NCI-H526 treated with DMSO at 0.1 percent for 48 hours (cell line): ENCODE results near the gene ADCY3.
"Not testable (repeated sequence)": the region's sequence is repeated elsewhere in the genome, so short reads cannot be mapped to it uniquely, and the experiment has no call there.

Source experiments
- DNase-seq: peaks from one replicate; lab custom pipeline; 2025; lab: John Stamatoyannopoulos, UW

The ADCY3 gene

DNA sequence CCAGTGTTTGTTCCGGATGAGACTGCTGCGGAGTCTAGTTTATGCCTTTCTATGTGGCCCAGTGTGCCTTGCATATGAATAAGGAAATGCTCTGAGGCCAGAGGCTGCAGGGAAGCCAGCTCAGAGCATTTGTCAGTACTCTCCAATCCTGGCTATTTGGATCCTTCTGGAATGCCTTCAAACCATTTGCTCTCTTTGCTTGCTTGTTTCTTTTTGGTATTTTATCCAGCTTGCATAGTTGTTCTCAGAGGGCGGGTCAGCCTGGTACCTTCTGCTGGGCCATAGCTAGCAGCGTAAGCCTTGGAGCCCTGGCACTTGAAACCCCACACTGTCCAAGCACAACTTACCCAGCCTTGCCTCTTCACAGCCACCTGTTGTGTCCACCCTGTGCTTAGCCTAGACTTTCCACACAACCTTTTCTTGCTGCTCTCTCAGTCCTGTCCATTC is 106.3 kb downstream of the ADCY3 start:
- no peak for DNase-seq

DNA sequence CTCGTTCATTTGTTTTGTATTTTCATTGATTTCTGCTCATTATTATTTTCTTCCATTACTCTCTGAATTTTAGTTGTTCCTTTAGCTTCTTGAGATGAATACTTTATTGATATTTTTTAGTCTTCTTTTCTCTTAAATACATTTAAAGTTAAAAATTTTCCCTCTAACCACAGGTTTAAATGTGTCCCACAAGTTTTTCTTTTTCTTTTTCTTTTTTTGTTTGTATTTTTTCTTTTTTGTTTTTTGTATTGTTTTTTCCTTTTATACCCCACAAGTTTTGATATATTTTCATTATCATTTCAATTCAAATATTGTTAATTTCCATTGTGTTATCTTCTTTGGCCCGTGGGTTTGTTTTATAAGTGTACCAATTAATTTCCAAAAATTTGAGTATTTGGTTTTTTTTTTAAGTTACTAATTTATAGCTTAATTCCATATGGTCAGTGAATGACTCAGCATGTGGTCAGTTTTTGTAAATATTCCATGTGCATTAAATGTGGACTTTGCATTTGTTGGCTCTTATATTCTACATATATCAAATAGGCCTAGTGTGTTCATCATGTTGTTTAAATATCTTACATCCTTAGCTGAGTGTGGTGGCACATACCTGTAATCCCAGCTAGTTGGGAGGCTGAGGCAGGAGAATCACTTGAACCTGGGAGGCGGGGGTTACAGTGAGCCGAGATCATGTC is 110.6 kb downstream of the ADCY3 start:
- DNase-seq, result no peak

DNA sequence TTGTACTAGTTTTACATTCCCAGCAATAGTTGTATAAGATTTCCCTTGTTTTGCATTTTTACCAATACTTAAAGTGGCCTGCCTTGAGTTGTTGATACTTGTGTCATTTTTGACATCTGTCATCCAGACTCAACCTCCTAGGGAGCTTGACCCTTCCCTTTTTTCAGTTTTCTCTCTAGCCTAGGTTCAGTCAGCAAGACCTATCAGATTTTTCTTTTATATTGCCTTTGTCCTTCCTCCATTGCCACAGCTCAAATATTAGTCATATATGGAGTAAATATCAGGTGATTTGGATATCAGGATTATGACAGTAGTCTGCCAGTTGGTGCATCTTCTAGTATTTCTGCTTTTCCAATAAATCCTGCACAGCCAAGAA is 113.4 kb downstream of the ADCY3 start:
- no peak for DNase-seq

DNA sequence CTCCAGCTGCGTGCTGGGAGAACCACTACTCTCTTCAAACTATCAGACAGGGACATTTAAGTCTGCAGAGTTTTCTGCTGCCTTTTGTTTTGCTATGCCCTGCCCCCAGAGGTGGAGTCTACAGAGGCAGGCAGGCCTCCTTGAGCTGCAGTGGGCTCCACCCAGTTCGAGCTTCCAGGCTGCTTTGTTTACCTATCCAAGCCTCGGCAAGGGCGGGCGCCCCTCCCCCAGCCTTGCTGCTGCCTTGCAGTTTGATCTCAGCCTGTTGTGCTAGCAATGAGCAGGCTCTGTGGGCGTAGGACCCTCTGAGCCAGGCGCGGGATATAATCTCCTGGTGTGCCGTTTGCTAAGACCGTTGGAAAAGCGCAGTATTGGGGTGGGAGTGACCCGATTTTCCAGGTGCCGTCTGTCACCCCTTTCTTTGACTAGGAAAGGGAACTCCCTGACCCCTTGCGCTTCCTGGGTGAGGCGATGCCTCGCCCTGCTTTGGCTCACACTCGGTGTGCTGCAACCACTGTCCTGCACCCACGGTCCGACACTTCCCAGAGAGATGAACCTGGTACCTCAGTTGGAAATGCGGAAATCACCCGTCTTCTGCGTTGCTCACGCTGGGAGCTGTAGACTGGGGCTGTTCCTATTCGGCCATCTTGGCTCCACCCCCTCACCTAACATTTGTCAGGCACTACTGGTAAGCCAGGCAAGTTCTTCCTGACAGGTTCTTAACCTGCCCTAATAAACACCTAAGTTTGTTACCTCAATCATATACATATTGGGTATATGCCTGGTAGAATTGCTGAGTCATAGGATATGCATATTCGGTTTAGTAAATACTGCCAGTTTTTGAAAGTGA is 114.0 kb downstream of the ADCY3 start:
- DNase-seq, result not testable (repeated sequence)

DNA sequence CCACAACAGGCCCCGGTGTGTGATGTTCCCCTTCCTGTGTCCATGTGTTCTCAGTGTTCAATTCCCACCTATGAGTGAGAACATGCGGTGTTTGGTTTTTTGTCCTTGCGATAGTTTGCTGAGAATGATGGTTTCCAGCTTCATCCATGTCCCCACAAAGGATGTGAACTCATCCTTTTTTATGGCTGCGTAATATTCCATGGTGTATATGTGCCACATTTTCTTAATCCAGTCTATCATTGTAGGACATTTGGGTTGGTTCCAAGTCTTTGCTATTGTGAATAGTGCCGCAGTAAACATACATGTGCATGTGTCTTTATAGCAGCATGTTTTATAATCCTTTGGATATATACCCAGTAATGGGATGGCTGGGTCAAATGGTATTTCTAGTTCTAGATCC is 119.5 kb downstream of the ADCY3 start:
- DNase-seq, result not testable (repeated sequence)

DNA sequence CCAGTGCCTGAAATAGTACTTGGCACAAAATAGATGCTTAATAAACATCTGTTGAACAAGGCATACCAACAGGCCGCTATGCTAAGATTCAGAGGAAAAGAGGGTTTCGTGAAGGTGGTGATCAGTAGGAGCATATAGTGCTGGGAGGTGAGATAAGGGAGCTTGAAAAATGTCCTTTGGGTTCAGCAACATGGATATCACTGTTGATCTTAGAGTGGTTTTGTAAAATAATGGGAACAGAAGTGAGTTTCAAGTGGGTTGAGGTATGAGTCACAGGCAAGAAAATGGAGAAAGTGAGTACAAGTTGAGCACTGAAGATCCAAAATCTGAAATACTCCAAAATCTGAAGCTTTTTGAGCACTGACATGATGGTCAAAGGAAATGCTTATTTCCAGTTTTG is 122.4 kb downstream of the ADCY3 start:
- no peak for DNase-seq

DNA sequence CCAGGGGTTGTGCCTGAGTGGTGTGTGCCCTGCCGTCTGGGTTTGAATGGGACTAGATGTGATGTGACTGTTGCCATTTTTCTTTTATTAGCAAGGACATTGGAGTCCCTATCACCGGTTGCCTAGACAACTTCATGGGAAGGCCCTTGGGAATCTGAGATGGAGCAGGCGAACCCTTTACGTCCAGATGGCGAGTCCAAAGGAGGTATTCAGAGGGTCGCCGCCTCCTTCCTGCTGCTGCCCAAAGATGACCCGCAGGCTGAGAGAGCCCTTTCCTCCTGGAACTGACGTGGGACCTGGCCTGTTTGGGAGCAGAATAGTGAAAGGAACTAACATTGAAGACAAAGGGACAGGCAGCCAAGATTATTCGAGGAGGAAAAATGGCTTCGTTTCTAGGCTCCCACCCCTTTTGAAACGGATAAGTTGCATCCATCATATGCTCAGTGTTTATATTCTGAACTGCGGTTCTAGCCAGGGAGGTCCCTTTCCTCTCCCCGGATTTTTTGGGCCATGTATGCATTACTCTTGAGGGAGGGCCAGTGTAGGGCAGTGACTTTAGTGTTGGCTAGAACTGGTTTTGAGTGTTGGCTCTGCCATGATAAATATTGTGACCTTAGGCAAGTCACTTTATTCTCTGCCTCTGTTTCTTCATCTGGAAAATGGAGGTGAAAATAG is 126.1 kb downstream of the ADCY3 start:
- DNase-seq, result peak; percentile 44

DNA sequence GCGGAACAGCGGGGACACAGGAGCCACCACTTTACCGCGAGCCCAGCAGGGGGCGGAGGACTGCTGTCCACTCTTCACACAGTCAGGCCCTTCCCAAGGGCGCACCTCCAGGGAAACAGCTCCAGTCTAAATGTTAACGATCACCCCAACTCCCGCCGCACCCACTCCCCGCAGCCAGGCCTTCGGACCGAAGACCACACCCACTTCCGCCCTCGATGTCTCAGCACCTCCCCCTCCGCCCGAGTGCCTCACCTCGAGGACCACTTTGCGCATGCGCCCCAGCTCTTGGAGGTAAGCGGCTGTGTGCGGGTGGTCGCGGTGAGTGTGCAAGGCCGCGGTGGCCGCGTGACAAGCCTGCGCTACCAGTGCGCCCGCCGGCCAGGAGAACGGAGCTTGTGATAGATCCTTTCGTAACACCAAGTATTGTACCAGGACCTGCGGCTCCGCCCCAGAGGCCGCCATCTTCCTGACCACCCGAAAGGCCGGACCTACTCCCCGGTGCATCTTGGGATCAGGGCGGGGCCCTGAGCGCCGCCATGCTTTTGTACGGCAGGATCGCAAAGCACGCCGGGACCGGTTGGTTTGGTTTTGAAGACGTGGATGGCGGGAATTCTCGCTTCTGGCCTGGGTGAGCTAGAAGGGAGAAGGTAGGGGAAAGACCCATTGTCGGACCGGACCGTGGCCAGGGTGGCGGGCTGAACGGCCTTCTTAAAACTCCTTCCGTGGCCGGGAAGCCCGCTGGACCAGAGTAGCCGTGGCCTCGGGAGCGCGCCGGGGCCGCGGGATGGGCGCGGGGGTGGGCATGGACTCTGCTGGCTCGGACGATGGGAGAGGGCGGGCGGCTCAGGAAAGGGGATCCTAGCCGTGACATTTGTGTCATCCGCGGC is 126.9 kb downstream of the ADCY3 start, which contains the start of the genes CENPO and PTRHD1:
CENPO (plus strand) TSS at position 552 of the 887 bp plus-strand sequence. CDS start 495 bp downstream, outside the sequence.
PTRHD1 (minus strand) TSS at position 518 of the 887 bp plus-strand sequence; CDS start at position 504, 14 bp downstream.
- peak; percentile 96 for DNase-seq

DNA sequence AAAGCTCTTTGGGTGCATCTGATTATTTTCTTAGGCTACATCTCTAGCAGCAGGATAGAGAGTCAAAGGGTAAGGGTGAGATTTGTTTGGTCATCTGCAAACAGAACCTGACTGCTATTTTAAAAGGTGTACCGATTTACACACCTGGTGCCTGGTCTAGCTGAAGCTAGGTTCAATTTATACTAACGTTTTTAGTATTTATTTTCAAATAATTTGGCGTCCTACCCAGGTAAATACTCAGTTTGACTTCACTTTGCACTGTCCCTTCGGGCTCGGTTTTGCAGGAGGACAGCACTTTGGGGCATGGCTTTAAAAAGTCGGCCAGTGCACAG is 127.5 kb downstream of the ADCY3 start:
- DNase-seq, result no peak

DNA sequence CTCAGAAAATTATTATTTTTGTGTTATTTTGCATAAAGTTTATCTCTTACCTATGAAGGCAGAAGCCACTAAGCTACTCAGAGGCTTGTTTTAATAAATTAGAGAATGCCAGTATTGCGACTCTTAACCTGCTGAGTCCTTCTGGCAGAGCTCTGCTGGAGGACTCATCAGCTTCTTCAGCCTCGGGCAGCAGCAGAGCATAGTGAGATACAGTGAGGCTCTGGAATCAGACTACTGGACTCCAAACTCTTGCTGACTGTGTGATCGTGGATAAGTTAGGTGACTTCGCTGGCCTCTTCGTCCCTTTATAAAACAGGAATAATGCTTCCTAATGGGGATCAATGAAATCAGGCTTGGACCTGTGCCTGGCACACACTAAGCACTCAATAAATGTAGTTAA is 128.6 kb downstream of the ADCY3 start:
- DNase-seq, result no peak

DNA sequence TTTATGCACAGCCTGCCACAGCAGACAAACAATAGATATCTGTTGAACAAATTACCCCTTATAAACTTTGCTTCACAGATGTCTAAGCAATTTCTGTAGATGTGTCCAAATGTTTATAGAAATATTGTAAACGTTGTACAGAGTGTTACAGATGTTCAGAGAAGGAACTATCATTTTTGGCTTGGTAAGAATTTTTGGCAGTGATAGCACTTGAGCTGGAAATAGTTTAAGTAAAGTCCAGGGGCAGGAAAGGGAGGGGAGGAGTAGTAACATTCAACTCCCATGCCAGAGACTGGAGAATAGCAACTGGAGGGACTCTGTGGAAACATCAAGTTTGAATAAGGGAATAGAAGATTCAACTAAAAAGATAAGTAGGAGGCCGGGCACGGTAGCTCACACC is 131.2 kb downstream of the ADCY3 start:
- DNase-seq, result no peak

DNA sequence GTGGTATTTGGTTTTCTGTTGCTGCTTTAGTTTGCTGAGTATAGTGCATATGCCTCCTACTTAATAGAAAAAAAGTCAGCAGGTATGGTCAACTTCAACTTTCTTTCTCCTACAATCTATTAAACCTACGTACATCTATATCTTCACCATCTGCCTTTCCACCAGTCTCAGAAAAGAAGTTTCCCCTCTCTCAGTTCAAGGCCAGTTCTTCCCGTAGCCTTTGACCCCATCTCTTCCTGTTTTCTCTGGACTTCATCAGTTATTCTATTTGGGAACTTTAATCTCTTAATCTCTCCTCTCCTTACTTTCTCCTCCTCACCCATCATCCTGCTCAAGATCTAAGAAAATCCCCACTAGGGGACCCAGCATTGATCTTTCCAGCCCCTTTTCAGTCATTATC is 132.5 kb downstream of the ADCY3 start:
- no peak for DNase-seq

DNA sequence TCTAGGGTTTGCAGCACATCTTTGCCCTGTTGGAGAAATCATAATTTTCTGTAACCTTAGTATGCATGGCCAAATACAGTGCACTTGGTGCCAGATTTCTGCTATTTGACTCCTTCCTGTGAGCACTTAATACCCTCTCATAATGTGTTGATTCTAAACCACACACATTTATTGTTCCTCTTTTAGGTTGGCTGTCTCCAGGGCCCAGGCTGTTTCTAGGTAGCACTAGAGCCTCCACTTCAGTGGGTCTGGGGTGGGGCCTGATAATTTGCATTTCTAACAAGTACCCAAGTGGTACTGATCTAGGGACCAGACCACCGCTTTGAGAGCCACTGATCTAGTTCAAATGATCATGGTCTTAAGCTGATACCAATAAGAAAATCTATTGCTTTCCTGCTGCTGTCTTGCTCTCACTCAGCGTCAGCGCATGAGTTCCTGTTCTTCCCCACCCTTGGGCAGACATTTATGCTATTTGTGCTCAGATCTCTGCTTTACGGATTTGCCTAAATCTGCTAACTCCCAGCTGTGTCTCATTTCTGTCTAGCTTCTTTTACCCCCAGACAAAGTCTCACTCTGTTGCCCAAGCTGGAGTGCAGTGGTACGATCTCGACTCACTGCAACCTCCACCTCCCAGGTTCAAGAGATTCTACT is 134.2 kb downstream of the ADCY3 start:
- no peak for DNase-seq

DNA sequence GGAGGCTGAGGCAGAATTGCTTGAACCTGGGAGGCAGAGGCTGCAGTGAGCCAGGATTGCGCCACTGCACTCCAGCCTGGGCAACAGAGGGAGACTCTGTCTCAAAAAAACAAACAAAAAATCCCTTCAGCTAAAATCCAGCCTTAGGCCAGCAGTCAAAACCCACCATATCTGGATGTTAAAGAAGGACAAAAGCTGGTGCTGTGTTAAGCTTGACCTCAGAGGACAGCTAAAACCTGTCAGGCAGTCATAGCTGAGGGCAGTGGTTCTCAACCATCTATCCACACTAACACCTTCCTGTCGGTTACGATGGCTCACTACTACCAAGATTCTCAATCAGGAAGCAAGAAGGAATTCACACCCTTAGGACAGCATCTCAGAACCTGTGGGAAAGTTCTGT is 136.4 kb downstream of the ADCY3 start:
- DNase-seq, result no peak

DNA sequence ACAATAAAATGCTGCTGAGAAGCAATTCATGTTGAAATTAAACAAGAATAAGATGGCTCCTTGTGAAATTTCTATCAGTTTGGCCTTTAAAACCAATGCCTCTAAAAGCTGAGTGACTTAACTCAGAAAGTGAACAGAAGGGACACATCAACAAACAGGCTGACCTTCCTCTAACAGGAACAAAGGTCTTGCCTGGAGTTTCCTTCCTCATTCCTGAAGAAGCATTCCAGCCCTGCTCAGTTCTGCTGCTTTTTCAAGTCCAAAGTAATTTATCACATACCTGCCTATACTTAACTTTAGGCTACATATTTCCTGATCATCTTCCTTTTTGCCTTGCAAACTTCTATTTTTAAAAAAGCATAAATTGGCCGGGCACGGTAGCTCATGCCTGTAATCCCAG is 140.9 kb downstream of the ADCY3 start:
- no peak for DNase-seq

DNA sequence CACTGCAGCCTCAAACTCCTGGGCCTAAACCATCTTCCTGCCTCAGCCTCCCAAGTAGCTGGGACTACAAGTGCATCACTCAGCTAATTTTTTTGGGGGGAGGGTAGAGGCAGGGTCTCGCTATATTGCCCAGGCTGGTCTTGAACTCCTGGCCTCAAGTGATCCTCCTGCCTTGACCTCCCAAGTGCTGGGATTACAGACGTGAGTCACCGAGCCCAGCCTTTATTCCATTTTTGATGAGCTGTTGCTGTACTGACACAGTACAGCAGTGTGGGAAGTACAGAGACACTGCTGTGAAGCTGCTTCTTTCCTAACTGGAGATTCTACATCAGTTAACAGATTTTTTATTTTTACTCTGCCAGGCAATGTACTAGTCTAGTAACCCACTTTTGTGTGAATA is 145.7 kb downstream of the ADCY3 start:
- no peak for DNase-seq

DNA sequence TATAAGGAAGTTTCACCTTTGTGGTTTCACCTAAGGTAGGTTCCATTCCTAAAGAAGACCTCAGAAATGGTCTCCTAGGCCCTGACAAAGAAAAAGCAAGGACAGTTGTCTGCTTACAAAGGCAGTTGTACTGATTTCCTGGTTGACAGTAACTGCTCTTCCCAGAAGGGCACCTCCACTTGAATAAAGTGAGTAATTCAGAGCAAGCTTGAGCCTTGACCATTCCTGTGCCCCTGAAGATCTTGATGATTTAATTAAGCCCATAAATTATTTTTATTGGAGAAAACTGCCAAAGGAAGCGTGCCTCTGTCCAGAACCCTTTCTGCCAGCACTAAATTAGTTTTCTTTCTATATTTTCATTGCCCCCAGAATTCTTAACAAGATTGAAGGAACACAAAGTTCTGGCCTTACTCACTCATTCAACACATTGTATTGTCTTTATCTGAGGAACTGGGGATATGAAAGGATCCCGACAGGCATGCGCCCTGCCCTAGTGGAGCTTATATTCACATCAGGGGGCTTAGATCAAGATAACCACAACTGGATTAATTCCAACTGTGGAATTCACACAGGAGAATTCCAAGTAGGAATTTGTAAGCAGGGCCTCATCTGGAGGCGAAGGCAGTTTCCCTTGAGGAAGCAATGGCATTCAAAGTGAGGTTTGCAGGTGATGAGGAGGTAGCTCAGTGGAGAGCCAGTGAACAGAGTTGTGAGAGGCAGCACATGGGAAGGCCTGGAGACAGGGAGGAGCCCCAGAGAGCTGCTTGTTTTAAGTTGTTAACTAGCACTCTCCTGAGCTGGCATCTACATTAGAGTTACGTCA is 148.1 kb downstream of the ADCY3 start:
- no peak for DNase-seq

DNA sequence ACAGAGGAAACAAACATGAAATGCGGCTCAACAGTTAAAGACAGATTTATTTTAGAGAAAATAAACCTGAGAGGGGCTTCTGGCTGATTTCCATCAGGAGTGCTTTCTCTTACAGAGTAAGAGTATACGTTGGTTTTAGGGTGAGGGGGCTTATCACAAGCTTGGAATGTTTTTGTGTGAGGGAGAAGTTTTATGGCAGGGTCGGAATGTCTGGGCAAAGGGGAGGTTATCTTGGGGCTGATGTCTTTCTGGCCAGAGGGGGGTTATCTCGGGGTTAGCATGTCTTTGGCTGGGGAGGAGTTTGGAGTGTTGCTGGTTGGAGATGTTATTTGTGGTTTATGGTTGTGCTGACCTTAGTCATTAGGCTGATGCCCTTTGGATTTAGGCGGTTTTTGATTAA is 149.0 kb downstream of the ADCY3 start:
- no peak for DNase-seq
